LNCaP clone FGC (cell line): Measurements from ENCODE around the gene CLIC4.

Experiments used
- DNase-seq: peaks from one replicate; pipeline ENCODE4 v3.0.0-alpha.2; 2011; ENCODE audit warnings: low read depth
- H3K4me3 ChIP-seq: 2 replicates; pipeline ENCODE4 v1.5.1; 2011; ENCODE audit warnings: mild to moderate bottlenecking, low read depth, low read length, control low read depth
- TF ChIP-seq, protein P1 (sequence below): IDR thresholded peaks from 2 replicates; pipeline ENCODE4 v1.5.1; 2012; ENCODE audit warnings: mild to moderate bottlenecking; ENCODE audit not compliant: control insufficient read depth, insufficient read depth; ENCODE audit errors: extremely low read depth

The CLIC4 gene

DNA sequence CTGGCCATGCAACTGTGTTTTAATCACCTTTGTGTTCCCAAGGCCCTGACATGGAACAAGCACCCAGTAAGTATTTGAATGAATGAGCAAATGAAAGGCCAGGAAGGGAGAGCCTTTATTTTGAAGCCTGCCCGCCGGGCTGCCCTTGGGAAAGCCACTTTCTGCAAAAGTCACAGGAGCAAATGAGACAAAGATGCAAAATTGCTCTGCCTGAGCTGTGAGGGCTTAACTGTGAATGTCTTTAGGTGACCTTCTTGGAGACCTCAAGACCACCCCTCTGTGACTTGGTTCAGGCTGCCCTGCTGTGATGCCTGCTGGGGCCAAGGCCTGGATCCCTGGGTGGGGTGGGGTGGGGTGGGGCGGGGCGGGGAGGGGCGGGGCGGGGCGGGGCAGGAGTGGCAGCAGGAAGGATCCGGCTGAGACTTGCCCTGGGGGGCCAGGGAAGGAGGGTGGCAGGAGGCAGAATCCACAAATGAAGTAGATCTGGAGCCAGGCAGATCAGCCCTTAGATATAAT, 130.8 kb downstream of the CLIC4 start:
- no peak for DNase-seq
- TF ChIP-seq, protein P1, sequence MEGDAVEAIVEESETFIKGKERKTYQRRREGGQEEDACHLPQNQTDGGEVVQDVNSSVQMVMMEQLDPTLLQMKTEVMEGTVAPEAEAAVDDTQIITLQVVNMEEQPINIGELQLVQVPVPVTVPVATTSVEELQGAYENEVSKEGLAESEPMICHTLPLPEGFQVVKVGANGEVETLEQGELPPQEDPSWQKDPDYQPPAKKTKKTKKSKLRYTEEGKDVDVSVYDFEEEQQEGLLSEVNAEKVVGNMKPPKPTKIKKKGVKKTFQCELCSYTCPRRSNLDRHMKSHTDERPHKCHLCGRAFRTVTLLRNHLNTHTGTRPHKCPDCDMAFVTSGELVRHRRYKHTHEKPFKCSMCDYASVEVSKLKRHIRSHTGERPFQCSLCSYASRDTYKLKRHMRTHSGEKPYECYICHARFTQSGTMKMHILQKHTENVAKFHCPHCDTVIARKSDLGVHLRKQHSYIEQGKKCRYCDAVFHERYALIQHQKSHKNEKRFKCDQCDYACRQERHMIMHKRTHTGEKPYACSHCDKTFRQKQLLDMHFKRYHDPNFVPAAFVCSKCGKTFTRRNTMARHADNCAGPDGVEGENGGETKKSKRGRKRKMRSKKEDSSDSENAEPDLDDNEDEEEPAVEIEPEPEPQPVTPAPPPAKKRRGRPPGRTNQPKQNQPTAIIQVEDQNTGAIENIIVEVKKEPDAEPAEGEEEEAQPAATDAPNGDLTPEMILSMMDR = no peak
- H3K4me3 ChIP-seq = no peak overlapping the region

DNA sequence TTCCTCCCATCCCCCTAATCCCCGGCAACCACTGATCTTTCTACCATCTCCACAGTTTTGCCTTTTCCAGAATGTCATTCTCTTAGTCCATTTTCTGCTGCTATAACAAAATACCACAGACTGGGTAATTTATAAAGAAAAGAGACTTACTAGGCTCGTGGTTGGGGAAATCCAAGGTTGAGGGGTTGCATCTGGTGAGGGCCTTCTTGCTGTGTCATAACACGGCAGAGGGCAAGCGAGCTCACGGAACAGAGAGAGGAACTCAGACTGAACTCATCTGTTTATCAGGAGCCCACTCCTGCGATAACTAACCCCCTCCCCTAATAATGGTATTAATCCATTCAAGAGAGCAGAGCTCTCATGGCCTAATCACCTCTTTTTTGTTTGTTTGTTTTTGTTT, 132.8 kb downstream of the CLIC4 start:
- no peak for DNase-seq
- TF ChIP-seq, protein P1 = no peak

DNA sequence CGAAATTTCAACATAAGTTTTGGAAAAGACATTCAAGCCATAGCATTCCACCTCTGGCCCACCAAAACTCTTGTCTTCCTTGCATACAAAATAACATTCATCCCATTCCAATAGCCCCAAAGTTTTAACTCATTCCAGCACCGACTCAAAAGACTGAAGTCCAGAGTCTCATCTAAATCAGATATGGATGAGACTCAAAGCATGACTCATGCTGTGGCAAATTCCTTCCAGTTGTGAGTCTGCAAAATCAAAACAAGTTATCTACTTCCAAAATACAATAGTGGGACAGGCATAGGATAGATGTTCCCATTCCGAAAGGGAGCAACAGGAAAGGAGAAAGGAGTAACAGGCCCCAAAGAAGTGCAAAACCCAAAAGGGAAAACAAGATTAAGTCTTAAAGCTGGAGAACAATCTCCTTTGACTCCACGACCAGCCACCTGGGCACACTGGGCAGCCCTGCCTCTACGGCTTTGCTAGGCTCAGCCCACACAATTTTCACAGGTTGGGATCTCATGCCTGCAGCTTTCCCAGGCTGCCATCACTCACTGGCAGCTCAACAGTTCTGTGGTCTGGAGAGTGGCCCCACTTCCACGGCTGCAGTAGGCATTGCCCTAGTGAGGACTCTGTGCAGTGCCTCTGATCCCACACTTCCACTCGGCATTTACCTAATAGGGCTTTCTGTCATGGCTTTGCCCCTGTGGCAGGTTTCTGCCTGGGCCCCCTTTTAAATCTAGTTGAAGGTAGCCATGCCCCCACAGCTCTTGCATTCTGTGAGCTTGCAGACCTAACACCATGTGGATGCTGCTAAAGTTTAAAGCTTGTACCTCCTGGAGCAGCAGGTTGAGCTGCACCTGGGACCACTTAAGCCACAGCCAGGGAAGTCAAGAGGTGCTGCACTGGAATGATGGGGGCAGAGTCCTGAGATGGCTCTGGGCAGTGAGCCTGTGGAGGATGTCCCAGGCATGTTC, 133.8 kb downstream of the CLIC4 start:
- DNase-seq = no peak
- TF ChIP-seq, protein P1 = no peak
- no peak overlapping the region for H3K4me3 ChIP-seq

More for the DNA sequence above, 132.8 kb downstream of the CLIC4 start:
- no peak overlapping the region for H3K4me3 ChIP-seq

DNA sequence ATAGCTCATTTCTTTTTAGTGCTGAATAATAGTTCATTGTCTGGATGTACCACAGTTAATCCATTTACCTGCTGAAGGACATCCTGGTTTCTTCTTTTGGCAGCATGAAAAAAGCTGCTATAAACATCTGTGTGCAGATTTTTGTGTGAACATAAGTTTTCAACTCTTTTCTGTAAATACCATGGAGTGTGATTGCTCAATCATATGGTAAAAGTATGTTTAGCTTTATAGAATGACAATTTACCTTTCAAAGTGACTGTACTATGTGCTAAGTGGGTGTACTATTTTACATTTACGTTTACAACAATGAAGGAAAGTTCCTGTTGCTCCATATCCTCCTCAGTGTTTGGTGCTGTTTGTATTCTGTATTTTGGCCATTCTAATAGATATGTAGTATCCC, 135.8 kb downstream of the CLIC4 start:
- H3K4me3 ChIP-seq = no peak overlapping the region
- TF ChIP-seq, protein P1 = no peak
- no peak for DNase-seq

DNA sequence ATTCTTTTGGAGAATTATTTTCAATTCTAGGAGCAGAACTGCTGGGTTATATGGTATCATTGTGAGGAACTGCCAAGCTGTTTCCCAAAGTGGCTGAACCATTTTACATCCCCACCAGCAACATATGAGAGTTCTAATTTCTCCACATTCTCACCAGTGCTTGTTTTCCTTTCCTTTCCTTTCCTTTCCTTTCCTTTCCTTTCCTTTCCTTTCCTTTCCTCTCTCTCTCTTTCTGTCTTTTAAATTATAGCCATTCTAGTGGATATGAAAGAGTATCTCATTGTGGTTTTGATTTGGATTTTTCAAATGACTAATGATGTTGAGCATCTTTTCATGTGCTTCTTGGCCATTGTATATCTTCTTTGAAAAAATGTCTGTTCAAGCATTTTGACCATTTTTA, 139.5 kb downstream of the CLIC4 start:
- TF ChIP-seq, protein P1 = no peak
- DNase-seq = no peak
- H3K4me3 ChIP-seq = no peak overlapping the region

DNA sequence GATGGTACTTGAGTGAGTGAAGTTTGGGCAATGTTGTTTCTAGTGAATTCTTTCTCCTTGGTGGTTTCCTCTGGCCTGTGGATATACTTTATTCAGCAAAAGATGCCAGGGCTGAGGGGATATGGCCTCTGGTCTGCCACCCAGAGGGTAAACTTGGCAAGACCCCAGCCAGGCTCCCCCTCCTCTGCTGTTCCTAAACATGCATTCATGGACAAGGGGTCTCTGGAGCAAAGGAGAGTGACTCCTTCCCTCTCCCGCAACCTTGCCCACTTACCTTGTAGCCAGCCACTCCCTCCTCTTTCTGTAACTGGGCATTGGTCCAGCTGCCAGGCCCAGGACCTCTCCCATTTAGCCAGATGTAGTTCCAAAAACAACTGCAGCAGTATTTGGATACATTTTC, 141.0 kb downstream of the CLIC4 start:
- no peak overlapping the region for H3K4me3 ChIP-seq
- TF ChIP-seq, protein P1 = no peak
- DNase-seq = no peak
